ENCODE measurements around the gene EXOC6.

The EXOC6 gene

GRCh38 chr10:92801978-92802872 is 46.1 kb upstream of the EXOC6 start:
- H3K9me2 ChIP-seq (replicated peaks; ENCODE audit: control insufficient read depth, low read length), result no peaks in the 10 kb centered on the region
- no peak overlapping the region for H3K27ac ChIP-seq (ENCODE audit: low read depth, low read length)
- TF ChIP-seq CTCF (IDR thresholded peaks at IDR 0.05; ENCODE audit: low read depth, low read length, poor library complexity, severe bottlenecking) (no peak), EZH2phosphoT487 (IDR thresholded peaks at IDR 0.05; ENCODE audit: borderline replicate concordance, low read length) (no peak)
- H4K20me1 ChIP-seq (ENCODE audit: control insufficient read depth, insufficient read depth, low read depth, low read length), result no peaks in the 10 kb centered on the region
- no peaks in the 10 kb centered on the region for H3K36me3 ChIP-seq (ENCODE audit: control insufficient read depth, low read length)
- H3K79me2 ChIP-seq (ENCODE audit: control insufficient read depth, low read length), result no peaks in the 10 kb centered on the region
- H3F3A ChIP-seq (ENCODE audit: control insufficient read depth, insufficient read depth), result no peaks in the 10 kb centered on the region
- H3K4me2 ChIP-seq (ENCODE audit: low read length), result no peak overlapping the region
- no peaks in the 10 kb centered on the region for H3K9me3 ChIP-seq (ENCODE audit: control insufficient read depth, insufficient read depth, low read length)
- peaks cover 11% of the 10 kb centered on the region for H3K27me3 ChIP-seq (ENCODE audit: control insufficient read depth, low read length)
- no peak overlapping the region for H3K4me3 ChIP-seq (ENCODE audit: low read length)
- peaks cover 9% of the 10 kb centered on the region for H3K4me1 ChIP-seq (ENCODE audit: control insufficient read depth, low read length)

- Histone ChIP-seq H3K9me3 (ENCODE audit: control insufficient read depth, insufficient read depth, low read length) (no peaks in the 10 kb centered on the region), H3K4me2 (ENCODE audit: low read length) (no peak overlapping the region), H3K9me2 (replicated peaks; ENCODE audit: control insufficient read depth, low read length) (no peaks in the 10 kb centered on the region), H3K4me3 (ENCODE audit: low read length) (no peak overlapping the region), H3F3A (ENCODE audit: control insufficient read depth, insufficient read depth) (no peaks in the 10 kb centered on the region), H3K4me1 (ENCODE audit: control insufficient read depth, low read length) (no peaks in the 10 kb centered on the region), H3K36me3 (ENCODE audit: control insufficient read depth, low read length) (no peaks in the 10 kb centered on the region), H4K20me1 (ENCODE audit: control insufficient read depth, insufficient read depth, low read depth, low read length) (no peaks in the 10 kb centered on the region), H3K27ac (ENCODE audit: low read depth, low read length) (no peak overlapping the region), H3K79me2 (ENCODE audit: control insufficient read depth, low read length) (no peaks in the 10 kb centered on the region), H3K27me3 (ENCODE audit: control insufficient read depth, low read length) (peaks cover 17% of the 10 kb centered on the region)
- no peak for TF ChIP-seq CTCF (IDR thresholded peaks at IDR 0.05; ENCODE audit: low read depth, low read length, poor library complexity, severe bottlenecking)
- no peak for TF ChIP-seq EZH2phosphoT487 (IDR thresholded peaks at IDR 0.05; ENCODE audit: borderline replicate concordance, low read length)
Observed at GRCh38 chr10:92809840-92810239, 38.5 kb upstream of the EXOC6 start.

- no peaks in the 10 kb centered on the region for H3K9me2 ChIP-seq (replicated peaks; ENCODE audit: control insufficient read depth, low read length)
- H3F3A ChIP-seq (ENCODE audit: control insufficient read depth, insufficient read depth), result no peaks in the 10 kb centered on the region
- H3K27ac ChIP-seq (ENCODE audit: low read depth, low read length), result no peak overlapping the region
- peaks cover 16% of the 10 kb centered on the region for H3K27me3 ChIP-seq (ENCODE audit: control insufficient read depth, low read length)
- no peaks in the 10 kb centered on the region for H3K79me2 ChIP-seq (ENCODE audit: control insufficient read depth, low read length)
- H3K4me1 ChIP-seq (ENCODE audit: control insufficient read depth, low read length), result no peaks in the 10 kb centered on the region
- H3K4me2 ChIP-seq (ENCODE audit: low read length), result no peak overlapping the region
- no peak overlapping the region for H3K4me3 ChIP-seq (ENCODE audit: low read length)
- no peaks in the 10 kb centered on the region for H3K9me3 ChIP-seq (ENCODE audit: control insufficient read depth, insufficient read depth, low read length)
- no peaks in the 10 kb centered on the region for H3K36me3 ChIP-seq (ENCODE audit: control insufficient read depth, low read length)
- no peak for TF ChIP-seq EZH2phosphoT487 (IDR thresholded peaks at IDR 0.05; ENCODE audit: borderline replicate concordance, low read length)
- no peak for TF ChIP-seq CTCF (IDR thresholded peaks at IDR 0.05; ENCODE audit: low read depth, low read length, poor library complexity, severe bottlenecking)
- H4K20me1 ChIP-seq (ENCODE audit: control insufficient read depth, insufficient read depth, low read depth, low read length), result no peaks in the 10 kb centered on the region
Observed at GRCh38 chr10:92810934-92811532, 37.3 kb upstream of the EXOC6 start.

Data from DOHH2 (cell line).